Mesothelial cell of epicardium (in vitro differentiated cells): ENCODE measurements around the gene SIRT4. TPM values are rescaled to one million over a fixed set of nuclear protein-coding genes. Genes with fewer than 3 reads are reported as not detected.

ENCODE experiments used
- DNase-seq, 2 experiments: peaks; one replicate each; pipeline ENCODE4 v3.0.0; 2021; ENCODE audit warnings: low spot score in 2 of 2; ENCODE audit not compliant: unreplicated experiment in 2 of 2
- H3K27ac Mint-ChIP-seq: 2 replicates; pipeline ENCODE4 v1.8.0; 2021; ENCODE audit warnings: mixed read lengths
- H3K27me3 Mint-ChIP-seq: 2 replicates; pipeline ENCODE4 v1.8.0; 2021; ENCODE audit warnings: low read depth, mixed read lengths
- H3K36me3 Mint-ChIP-seq: 2 replicates; pipeline ENCODE4 v1.8.0; 2021; ENCODE audit warnings: mixed read lengths
- H3K4me1 Mint-ChIP-seq: 2 replicates; pipeline ENCODE4 v1.8.0; 2021; ENCODE audit warnings: mixed read lengths
- H3K4me3 Mint-ChIP-seq: 2 replicates; pipeline ENCODE4 v1.8.0; 2021; ENCODE audit warnings: mild to moderate bottlenecking, moderate library complexity, mixed read lengths
- H3K9me3 Mint-ChIP-seq: 2 replicates; pipeline ENCODE4 v1.8.0; 2021; ENCODE audit warnings: mixed read lengths
- total RNA-seq: library from RNA; stranded (reverse); gene quantifications from 3 replicates; pipeline ENCODE4 v1.2.1, GENCODE V29; 2021
- TF ChIP-seq, protein P1 (sequence below): fragments of 200-600 bp; sonication (generic); IDR thresholded peaks from one replicate; pipeline ENCODE4 v1.5.0; 2021; ENCODE audit warnings: antibody characterized with exemption; ENCODE audit not compliant: unreplicated experiment

Gene SIRT4
- total RNA-seq, 1 donor from 2014 or later = 3.9 TPM

- H3K27me3 Mint-ChIP-seq = no peaks in the 10 kb centered on the region
- no peak overlapping the region for H3K27ac Mint-ChIP-seq
- TF ChIP-seq, protein P1, sequence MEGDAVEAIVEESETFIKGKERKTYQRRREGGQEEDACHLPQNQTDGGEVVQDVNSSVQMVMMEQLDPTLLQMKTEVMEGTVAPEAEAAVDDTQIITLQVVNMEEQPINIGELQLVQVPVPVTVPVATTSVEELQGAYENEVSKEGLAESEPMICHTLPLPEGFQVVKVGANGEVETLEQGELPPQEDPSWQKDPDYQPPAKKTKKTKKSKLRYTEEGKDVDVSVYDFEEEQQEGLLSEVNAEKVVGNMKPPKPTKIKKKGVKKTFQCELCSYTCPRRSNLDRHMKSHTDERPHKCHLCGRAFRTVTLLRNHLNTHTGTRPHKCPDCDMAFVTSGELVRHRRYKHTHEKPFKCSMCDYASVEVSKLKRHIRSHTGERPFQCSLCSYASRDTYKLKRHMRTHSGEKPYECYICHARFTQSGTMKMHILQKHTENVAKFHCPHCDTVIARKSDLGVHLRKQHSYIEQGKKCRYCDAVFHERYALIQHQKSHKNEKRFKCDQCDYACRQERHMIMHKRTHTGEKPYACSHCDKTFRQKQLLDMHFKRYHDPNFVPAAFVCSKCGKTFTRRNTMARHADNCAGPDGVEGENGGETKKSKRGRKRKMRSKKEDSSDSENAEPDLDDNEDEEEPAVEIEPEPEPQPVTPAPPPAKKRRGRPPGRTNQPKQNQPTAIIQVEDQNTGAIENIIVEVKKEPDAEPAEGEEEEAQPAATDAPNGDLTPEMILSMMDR = no peak
- H3K9me3 Mint-ChIP-seq = no peaks in the 10 kb centered on the region
- H3K4me3 Mint-ChIP-seq = no peak overlapping the region
- H3K4me1 Mint-ChIP-seq = peaks cover 12% of the 10 kb centered on the region
- DNase-seq = no peak
- H3K36me3 Mint-ChIP-seq = no peaks in the 10 kb centered on the region
Observed at GRCh38 chr12:120314220-120314619, 12.1 kb downstream of the SIRT4 start.

DNA sequence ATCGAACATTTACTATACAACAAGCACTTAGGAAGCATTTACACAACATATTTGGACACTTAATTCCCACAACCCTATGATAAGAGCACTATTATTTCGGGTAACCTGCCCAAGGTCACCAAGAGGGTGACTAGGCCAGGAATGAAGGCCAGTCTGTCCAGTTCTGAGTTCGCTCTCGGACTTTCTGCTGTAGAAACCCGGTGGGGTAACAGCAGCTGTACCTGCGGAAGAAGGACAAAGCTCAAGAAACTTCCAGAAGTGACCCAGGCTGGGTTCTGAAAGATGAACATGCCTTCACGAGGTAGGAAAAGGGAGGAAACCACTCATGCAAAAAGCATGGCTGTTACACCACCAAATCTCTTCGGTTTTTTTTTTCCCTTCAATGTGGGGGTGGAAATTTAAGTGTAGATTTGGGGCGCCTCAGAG lies 14.7 kb downstream of the SIRT4 start:
- Mint-ChIP-seq H3K36me3 (no peaks in the 10 kb centered on the region), H3K27ac (peak overlapping the region; percentile 93), H3K4me3 (peak overlapping the region; percentile 81), H3K27me3 (no peaks in the 10 kb centered on the region), H3K9me3 (no peaks in the 10 kb centered on the region), H3K4me1 (peaks cover 12% of the 10 kb centered on the region)
- no peak for DNase-seq
- TF ChIP-seq, protein P1 = no peak

- peak; percentile 98 to 100 for DNase-seq
- Mint-ChIP-seq H3K36me3 (no peaks in the 10 kb centered on the region), H3K27ac (peak overlapping the region; percentile 93), H3K4me1 (peaks cover 12% of the 10 kb centered on the region), H3K9me3 (no peaks in the 10 kb centered on the region), H3K27me3 (peaks cover 2% of the 10 kb centered on the region), H3K4me3 (peak overlapping the region; percentile 81)
- TF ChIP-seq, protein P1 = peak; percentile 36
Observed at GRCh38 chr12:120317224-120318105, 15.3 kb downstream of the SIRT4 start.

DNA sequence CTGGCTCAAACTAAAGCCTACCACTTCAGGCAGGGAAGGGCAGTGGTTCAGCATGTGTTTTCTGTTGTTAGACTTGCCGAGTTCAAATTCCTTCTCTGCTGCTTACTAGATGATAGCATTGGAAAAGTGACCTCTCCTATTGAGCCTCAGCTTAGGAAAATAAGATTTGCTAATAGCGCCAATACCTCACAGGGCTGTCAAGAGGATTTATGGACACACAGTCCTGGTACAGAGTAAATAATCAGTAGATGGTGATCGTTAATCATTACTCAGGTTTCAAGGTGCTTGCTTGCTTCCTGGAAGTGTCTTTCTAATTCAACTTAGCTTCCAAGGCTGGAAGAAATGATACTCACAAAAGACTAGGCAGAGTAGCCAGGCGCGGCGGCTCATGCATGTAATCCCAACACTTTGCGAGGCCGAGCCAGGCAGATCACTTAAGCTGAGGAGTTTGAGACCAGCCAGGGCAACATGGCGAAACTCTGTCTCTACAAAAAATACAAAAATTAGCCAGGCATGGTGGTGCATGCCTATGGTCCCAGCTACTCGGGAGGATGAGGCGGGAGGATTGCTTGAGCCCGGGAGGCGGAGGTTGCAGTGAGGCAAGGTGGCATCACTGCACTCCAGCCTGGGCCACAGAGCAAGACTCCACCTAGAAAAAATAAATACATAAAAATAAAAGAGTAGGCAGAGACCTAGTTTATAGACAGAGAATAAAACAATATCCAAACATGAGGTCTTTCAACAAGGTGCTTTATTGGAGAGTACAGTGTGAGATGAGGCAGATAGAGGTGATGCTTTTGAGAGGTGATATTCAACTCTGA lies 19.5 kb downstream of the SIRT4 start:
- DNase-seq = no peak
- no peaks in the 10 kb centered on the region for H3K9me3 Mint-ChIP-seq
- H3K36me3 Mint-ChIP-seq = no peaks in the 10 kb centered on the region
- TF ChIP-seq, protein P1 = no peak
- peaks cover 8% of the 10 kb centered on the region for H3K27me3 Mint-ChIP-seq
- peaks cover 15% of the 10 kb centered on the region for H3K4me1 Mint-ChIP-seq
- H3K27ac Mint-ChIP-seq = no peak overlapping the region
- no peak overlapping the region for H3K4me3 Mint-ChIP-seq

GRCh38 chr12:120323772-120324171 lies 21.7 kb downstream of the SIRT4 start:
- no peaks in the 10 kb centered on the region for H3K36me3 Mint-ChIP-seq
- DNase-seq = no peak
- peaks cover 4% of the 10 kb centered on the region for H3K4me1 Mint-ChIP-seq
- no peak overlapping the region for H3K27ac Mint-ChIP-seq
- TF ChIP-seq, protein P1 = no peak
- H3K9me3 Mint-ChIP-seq = no peaks in the 10 kb centered on the region
- peaks cover 8% of the 10 kb centered on the region for H3K27me3 Mint-ChIP-seq
- no peak overlapping the region for H3K4me3 Mint-ChIP-seq
